Left renal cortex interstitium (tissue), 4 donors: Measurements from ENCODE around the gene HLF. TPM values are rescaled to one million over a fixed set of nuclear protein-coding genes. Genes with fewer than 3 reads are reported as not detected.

ENCODE experiments used
- DNase-seq, 4 donors: peaks; one replicate each; pipeline ENCODE4 v3.0.0-alpha.2; 2013; ENCODE audit warnings: low read depth in 4 of 4, low spot score in 2 of 4, missing footprints in 1 of 4
- polyA plus RNA-seq, 4 donors: library from polyadenylated mRNA; unstranded; fragments of 120-200 nt; gene quantifications; one replicate each; pipeline ENCODE4 v1.2.1, GENCODE V29; 2013; ENCODE audit not compliant: insufficient read length in 4 of 4

The HLF gene
- polyA plus RNA-seq, 4 donors, result 4.2 to 6.5 (median 5.5) TPM

DNA sequence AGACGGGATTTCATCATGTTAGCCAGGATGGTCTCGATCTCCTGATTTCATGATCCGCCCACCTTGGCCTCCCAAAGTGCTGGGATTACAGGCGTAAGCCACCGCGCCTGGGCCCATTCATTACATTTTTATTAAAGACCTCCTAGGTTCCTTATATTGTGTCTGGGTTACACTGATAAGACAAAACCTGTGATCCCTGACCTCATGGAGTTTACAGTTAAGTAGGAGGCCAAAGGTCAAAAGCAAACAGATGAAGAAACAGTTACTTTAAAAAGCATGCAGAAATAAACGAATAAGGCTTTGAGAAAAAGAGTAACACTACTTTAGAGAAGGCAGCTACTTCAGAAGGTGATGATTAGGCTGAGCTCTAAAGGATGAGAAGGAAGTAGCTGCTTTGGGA is 14.9 kb upstream of the HLF start:
- DNase-seq, result no peak

DNA sequence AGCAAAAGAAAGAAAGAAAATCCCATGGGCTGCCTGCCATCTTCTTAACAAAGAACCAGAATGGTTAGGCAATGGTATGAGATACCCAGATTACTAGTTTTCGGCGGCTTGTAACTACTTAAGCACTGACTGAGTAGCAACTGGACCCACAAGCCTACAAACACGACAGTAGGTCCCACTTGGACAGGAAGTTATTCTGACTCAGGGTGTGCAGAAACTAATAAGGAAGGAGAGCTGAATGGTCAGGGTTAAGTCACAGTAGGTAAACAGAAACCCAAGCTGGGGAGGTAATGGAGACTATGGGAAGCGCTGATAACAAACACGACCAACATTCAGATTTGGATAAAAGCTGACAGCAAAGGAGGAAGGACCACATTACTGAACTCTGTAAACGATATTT is 10.4 kb upstream of the HLF start:
- DNase-seq, result no peak

DNA sequence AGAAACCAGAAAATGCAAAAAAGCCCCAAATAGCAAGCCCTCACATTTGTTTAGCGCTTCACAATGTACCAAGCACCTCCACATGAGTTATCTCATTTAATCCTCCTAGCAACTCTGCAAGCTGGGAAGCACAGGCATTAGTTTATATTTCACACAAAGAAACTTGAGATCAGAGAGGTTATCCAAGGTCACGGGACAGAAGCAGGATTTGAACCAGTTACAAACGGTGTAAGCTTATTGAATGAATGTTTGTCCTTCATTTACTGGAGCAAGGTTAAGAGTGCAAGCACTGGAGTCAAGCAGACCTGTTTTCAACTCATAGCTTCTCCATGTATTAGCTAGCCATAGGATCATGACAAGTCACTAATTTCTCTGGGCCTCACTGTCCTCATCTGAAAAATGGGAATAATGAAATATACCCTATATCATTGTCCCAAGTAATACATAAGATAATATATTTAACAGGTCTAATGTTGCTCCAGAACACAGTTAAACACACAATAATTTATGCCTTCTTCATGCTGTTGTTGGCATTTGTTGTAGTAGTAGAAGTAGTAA is 6.1 kb upstream of the HLF start:
- no peak for DNase-seq

DNA sequence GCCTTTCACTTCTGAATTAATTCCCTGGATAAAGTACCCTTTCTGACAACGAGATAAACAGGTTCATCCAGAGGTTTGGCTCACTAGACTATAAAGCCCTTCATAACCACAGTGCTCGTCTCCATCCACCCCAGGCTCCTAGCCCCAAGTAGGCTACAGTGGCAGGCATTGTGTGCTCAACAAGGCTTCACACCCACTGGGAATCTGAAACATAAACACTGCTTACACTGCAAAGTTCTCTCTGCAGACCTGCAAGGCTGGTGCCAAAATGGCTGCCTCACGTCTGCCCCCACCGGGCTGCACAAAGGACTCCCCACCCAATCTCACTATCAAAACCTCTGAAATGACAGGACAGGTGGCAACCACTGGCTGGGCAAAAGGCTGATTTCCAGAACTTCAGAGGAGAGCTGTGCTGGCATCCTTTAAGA is 5.1 kb upstream of the HLF start:
- no peak for DNase-seq

DNA sequence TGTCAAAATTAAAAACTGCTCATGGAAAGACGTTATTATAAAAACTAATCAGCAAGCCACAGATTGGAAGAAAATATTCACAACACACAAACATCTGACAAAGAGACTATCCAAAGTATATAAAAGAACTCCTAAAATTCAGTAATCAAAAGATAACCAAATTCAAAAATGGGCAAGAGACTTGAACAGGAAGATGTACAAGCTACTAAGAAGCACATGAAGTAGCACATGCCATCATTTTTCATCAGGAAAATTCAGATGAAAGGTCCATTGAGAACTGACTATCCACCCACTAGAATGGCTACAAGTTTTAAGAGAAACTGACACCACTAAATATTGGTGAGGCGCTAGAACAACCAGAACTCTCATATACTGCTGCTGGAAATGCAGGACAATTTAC is 3.4 kb upstream of the HLF start:
- no peak for DNase-seq

DNA sequence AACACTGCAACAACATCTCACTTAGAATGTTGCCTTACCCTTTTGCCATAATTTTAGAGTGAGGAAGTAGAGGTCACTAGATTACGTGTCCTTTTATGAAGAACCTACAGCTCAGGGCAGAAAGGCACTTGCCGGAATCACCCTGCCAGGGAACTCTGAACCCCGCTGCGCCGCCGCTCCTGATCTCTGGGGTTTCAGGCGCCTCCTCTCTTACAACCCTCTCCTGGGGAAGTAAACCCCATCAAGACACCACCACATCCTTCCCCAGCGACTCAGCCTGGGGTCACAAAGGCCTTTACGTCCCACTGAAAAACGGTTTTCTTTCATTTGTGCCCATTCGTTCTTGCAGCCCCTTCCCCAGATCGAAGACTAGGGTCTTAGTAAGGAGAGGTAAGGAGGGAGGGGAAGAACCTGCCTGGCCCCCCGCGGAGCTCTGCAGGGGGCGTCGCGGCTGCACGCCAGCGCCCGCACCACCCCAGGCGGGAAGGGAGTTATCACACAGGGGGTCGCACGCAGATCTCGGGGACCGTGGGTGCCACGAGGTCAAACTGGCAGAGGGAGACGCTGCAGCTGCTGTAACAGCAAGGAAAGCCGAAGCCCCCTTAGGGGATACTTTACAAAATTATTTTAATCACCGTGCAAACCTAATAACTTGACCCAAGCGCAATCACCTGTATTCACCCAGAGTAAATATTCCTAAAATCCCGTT is 1.0 kb upstream of the HLF start:
- DNase-seq, result no peak

DNA sequence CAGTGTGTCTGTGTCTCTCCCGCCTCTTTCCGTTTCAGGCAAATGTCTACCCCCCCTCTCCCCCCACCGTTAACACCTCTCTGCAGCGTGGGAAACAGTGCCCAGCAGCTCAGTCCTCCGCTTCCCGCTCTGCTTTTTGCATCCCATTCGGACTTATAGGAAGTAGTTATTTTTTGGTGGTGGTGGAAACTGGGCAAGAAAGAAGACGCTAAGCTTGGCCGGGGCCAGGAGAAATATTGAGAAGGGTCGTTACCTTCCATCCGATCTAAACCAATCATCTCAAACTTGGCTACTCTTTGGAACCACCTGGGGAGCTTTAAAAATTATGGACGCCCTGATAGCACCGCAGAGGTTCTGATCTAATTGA is 499 bp upstream of the HLF start:
- DNase-seq, result no peak

DNA sequence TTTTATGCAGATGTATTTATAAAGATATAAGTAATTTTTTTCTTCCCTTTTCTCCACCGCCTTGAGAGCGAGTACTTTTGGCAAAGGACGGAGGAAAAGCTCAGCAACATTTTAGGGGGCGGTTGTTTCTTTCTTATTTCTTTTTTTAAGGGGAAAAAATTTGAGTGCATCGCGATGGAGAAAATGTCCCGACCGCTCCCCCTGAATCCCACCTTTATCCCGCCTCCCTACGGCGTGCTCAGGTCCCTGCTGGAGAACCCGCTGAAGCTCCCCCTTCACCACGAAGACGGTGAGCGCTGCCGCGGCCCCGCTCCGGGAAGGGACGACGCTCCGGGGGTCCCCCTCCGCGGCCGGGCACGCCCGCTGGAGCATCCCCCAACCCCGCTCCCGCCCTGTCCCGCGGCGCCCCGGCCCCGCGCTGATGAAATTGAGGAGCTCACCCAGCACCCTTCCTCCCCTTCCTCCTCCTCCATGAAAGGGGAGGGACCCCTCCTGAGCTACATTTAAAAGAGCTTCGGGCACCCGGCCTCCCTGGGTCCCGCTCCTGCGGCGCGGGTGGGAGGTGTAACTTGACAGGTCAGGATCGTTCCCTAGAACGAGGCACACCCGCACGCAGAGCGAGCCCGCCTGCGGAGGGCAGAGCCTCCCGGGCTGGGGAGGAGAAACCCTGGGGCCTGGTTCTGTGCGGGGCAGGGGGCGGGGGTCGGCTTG is 706 bp downstream of the HLF start:
- DNase-seq, result no peak

DNA sequence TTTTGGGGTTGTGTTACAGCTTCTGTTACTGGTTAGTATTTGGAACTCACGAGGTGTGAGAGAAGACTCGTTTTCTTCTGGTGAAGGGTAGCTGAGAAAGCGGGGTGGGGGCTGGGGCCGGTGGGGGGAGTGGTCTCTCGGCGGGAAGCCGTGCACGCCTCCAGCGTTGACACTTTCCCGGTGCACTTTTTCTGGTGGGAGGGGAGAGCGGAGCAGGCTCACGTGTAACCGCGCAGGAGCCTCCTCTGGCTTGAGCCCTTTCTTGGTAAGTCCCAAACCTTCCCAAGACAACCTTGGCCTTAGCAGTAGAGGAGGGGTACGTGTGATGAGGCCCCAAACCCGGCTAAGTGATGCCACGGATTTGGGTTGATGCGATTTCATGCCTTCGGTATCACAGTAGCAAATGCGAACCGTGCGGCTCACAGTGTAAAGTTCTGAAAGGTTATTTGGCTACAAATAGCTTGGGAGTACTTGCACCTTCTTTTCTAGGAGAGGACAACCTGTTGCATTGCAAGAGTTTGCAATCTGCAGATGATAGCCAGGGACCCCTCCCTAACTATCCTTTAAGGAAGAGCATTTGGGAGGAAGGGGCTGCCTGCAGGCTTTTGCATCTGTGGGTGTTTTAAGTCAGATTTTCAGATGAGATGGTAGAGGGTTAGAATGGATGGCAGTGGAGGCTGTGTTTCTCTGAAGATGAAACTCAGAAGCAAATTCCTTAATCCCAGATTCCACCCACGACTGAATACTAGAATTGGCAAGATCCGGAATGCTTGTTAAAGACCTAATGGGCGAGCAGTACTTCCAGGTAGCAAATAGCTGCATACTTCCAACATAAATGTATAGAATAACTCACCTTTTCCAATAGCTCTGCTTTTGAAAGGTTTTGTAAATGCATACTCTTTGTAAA is 1.5 kb downstream of the HLF start:
- DNase-seq, result no peak

DNA sequence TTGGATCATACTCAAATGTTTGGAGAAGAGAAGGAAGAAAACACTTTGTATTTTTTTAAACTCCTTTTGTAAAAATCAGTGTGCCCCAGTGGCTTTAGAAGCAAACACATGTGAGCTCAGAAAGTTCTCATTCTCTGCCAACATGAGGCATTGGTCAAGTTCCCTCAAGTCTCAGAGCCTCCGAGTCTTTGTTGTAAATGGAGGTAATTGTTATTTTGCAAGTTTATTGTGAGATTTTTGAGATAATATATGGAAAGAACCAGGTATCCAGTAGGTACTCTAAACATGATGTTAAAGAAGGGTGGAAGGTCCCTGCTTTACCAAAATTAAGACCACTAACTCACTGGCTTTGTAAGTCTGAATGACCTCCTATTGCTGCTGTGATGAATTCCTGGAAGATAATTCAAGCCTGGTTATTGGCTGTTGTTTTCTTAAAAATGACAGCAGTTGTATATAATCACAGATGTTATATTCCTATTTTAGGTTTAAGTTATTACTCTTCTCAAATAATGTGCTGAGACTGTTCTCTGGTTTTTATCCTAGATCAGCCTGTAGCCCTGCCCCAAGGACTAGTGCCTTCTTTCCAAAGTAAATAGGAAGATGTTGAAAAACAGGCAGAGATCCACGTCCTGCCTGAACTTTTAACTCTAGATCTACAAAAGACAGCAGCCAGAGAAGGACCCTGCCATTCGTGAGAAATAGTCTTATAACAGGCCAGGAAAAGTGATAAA is 2.4 kb downstream of the HLF start:
- DNase-seq, result no peak

DNA sequence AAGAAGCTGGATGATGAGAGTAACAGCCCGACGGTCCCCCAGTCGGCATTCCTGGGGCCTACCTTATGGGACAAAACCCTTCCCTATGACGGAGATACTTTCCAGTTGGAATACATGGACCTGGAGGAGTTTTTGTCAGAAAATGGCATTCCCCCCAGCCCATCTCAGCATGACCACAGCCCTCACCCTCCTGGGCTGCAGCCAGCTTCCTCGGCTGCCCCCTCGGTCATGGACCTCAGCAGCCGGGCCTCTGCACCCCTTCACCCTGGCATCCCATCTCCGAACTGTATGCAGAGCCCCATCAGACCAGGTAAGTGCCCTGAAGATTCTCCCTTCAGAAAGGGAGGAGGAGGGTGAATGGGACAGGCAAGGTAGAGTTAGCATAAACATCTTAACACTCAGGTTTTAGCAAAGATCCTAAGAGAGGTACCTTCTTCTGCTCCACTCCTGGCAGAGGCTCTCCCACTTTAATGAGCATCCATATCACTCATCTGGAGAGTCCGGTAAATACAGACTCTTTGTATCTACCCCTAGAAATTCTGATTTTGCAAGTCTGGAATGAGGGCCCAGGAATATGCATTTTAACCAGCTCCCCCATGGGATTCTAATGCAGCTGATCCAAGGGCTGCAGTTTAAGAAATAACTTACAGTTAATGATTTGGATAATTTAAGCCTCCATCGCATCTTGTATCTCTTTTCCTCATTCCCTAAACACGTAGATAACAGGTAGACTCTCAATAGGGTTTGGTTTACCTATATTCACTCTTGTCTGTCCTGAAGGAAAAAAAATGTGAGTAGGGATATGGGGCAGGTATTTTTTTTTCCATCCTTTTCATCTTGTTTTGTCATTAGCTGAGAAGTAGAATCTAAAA is 3.3 kb downstream of the HLF start:
- no peak for DNase-seq

DNA sequence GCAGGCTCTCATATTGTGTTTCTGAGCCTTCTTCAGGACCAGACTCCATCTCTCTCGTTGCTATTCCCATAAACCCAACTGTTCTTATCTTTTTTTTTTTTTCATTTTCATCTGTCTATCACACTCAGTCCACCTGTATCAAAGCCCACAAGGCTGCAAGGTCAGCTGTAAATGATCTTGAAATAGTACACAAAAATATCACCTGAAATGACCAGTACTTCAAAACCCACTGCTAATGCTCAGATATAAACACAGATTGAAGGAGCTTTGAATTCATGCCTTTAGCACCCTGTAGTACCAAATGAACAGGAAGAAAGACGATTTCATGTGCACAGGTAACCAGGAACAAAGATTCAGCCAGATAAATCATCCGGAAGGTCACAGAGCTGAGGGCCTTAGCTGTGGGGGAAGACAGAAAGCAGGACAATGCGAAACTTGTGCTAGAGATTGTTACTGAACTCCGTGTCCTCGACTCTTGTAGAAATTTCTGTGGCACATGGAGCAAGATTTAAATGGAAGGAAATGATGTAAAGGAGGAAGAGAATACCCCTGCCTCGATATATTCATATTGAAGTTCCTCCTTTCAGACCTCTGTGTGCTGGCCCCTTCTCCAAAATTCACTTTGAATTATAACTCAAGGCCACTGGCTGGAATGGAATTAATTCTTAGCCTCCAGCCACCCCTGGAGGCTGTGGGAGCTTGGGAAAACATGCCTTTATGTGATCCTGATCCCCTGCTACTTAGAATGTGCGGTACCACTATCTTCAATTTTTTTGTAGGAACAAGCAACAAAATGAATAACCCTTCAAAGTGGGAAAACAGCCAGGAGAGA is 4.1 kb downstream of the HLF start:
- no peak for DNase-seq

DNA sequence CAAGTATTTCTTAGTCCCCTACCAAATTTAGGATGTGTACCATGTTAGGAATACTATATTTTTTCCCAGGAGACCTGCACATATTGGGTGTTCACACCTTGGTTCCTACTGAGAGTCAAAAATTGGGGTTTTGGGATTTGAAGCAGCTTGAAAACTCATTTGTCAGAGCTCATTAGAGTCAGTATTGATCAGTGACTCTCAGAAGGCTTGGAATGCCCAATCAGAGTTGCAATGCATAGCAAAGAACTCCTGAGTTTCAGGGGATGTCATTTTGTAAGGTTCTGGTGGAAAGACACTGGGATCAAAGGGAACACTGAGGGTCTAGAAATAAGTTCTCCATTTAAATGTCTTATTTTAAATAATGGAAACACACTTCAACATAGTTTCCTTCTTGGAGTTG is 5.1 kb downstream of the HLF start:
- DNase-seq, result no peak

DNA sequence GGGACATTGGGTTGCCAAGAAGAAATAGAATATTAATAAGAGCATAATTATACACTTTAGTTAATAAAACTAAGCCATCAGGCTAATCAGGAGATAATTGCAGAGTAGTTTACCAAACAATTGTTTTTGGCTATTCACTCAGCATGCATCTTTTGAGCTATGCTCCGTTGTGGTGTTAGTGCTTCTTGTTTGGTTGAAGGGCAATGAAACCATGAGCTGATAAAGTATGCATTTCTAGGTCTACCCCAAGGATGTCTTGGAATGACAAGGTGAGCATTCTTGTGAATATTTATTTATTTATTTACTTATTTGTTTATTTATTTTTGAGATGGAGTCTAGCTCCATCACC is 6.4 kb downstream of the HLF start:
- no peak for DNase-seq

DNA sequence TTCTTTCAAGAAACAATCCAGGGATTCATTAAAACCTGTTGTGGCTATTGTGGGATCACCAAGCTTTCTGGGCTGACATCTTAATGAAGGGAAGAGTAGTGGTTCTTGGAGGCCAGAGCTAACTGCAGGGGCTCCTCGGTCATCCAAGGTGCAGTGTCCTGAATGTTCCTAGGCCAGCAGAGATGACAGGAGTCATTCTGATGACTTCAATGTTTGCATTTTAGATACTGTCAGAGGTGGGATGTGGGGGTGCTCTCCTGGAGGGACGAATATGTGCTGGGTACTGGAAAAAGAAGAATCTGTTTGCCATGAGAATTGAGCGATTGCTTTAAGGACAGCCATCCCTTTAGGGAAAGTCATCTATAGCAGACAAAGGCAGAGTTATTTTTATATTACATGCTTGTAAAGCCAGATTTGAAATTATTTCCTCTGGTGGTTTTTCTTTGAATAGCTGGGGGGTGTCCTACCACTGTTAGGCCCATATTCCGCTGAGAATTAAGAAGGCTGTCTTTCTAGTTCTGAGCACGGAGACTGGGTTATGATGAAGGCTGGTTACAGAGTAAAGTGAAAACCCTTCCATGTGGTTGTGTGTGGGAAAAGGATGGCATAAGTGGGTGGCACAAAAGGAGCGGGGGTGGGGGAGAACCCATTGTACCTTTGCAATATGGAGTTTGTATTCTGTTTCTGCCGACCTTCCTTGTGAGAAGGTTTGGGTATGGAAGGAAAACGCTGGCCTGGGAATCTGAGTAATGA is 7.4 kb downstream of the HLF start:
- no peak for DNase-seq

DNA sequence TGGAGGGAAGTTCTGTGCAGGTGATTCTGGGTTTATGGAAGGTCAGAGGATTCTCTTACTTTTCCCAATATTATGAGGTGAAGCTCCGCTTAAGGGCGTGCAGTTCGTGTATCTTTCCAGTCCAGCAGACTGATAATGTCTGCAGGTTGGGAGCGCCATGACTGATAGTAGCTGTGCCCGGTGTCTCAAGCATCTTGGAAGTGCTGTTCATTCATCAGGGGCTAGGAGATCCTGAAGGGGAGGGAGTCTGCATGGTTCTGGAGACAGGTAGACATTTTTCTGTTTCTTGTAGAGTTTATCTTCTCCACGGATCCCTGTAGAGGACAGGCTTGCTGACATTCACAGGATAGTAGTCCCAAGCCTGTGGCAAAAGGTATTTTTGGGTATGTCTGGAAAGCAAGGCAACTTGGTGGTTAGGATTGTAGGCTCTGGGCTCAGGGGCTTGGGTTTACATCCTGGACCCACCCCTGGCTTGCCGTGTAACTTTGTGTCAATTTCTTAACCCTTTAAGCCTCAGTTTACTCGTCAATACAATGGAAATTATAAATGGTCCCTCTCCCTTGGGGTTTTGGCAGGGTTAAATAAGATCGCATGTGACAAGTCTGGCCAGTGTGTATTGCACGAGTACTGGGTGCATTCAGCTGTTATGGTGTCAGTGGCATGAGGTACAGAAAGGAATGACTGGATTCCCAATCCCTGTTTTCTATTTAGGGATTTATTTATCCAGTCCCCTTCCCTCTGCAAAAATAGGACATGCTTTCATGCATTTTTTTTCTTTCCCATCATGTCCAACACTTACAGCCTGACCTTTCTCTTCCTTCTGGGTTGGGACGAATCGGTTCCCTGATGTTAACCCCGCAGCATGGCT is 8.2 kb downstream of the HLF start:
- no peak for DNase-seq
